Fibroblast of peridontal ligament (primary cell): ENCODE results near the gene CAMTA1.
A peak's percentile ranks its signal among the peaks of the same experiment; 100 is the strongest.

Experiments used
- DNase-seq: peaks from one replicate; pipeline ENCODE4 v3.0.0-alpha.2; 2010; ENCODE audit errors: extremely low read depth

CAMTA1 gene

DNA sequence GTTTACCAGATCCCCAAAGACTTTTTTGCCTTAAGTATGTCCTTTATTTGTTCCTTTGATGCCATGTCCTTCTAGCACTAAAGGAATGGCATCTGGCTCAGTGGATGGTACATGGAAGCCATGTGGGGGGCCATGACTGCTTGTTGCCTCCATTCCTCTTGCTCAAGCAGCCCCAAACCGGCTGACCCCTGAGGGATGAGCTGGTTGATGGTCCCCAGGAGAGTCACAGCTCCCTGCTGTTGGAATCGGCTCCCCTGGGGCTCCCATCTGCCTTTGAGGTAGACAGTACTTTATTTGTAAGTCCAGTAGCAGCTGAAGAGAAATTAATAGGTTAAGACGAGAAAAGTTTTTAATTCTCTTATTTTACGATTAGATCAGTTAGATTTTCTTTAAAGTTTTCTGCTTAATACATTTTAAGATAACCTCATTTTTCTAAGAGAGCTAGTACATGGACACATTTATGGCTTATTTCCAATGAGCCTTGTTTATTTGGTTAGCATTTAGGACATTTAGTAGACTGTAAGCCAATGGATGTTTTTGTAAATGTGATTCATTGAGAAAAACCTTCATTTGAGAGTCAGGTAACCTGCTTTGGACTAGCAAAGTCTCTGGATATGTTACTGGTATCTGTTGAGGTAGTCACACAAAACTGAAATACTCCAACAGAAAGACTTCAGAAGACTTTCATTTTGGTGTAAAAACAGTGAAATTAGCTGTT is 88.2 kb downstream of the CAMTA1 start:
- peak; percentile 49 for DNase-seq

- DNase-seq = no peak
These were observed 89.0 kb downstream of the CAMTA1 start for GRCh38 chr1:6874298-6874697.

DNA sequence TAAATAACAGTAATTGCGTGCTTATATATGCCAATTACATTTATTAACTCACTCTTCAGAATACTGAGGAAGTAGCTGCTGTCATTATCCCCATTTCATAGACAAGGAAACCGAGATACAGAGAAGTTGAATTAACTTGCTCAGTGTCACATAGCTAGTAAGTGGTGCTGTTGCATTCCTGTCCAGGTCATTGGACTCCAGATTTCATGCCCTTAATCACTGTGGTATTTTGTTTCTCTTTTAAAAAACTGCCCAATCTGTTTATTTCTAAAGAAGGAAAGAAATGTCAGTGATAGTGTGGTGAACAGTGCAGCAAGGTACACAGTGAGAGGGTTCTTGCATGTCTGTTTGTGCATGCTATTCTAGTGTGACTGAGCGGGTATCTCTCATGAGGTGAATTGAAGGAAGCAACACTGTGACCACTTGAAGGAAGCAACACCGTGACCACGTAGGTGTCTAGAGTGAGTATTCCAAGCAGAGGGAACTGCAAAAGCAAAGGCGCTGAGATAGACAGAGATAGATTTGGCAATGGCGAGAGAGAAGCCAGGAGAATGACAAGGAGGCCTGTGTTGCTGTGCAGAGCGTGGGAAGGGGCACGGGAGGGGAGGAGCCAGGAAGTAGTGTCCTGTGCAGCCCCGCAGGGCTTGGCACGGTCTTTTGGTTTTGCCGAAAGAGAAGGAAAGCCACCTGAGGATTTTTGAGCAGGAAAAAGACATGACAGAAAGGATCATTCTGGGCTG is 95.9 kb downstream of the CAMTA1 start:
- DNase-seq = peak; percentile 27

DNA sequence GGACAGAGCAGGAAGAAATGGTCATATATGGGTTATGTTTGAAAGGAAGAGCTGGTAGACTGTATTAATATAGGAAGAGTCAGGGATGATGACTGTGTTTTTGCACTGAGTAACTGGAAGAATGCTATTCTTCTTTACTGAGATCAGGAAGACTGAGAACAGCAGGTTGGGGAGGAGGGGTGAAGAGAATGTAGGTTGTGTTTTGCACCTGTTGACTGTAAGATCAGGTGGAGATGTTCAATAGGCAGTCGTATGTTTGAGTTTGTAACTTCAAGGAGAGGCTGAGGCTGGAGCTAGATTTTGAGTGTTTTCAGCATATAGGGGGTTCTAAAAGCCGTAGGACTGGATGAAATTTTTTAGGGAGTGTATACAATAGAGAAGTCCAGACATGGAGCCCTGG is 97.2 kb downstream of the CAMTA1 start:
- no peak for DNase-seq

- no peak for DNase-seq
These were observed 99.4 kb downstream of the CAMTA1 start for GRCh38 chr1:6884652-6885153.

DNA sequence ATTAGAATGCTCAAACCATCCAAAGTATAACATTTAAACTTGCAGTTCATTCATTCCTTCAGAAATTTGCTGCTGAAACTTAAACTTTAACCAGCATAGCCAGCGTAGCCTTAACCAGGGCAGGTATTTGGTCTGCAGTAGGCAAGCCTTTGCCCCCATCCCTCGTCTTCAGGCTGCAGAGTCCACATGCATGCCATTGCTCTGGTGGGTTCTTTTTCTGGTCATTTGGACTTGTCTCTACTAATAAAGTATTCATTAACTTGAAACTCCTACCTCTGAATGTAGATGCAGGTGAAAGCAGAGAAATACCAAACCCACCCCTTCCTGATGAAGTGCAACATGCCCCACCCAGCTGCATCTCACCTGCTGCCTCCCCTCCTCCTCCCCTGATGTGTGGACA is 100.2 kb downstream of the CAMTA1 start:
- no peak for DNase-seq

DNA sequence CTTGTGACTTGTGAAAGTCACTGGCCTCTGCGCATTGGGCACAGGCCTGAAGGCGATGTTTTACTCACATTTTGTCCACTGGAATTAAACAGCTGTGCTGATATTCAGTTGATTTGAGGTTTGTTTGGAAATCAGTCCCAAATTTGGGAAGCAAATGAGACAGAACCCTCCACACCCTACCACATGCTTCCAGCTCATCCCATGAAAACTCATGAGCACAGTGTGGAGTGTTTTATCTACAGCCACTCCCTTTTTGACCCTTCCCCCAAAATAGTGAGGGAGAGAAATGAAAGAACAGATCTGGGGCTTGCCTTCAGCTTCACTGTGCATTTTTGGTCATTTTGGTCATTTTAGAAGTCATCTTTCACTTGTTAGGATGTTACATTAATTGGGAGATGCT is 101.3 kb downstream of the CAMTA1 start:
- DNase-seq = no peak

GRCh38 chr1:6888268-6888667 is 103.0 kb downstream of the CAMTA1 start:
- peak; percentile 35 for DNase-seq

- no peak for DNase-seq
These were observed 103.6 kb downstream of the CAMTA1 start for GRCh38 chr1:6888870-6889269.

DNA sequence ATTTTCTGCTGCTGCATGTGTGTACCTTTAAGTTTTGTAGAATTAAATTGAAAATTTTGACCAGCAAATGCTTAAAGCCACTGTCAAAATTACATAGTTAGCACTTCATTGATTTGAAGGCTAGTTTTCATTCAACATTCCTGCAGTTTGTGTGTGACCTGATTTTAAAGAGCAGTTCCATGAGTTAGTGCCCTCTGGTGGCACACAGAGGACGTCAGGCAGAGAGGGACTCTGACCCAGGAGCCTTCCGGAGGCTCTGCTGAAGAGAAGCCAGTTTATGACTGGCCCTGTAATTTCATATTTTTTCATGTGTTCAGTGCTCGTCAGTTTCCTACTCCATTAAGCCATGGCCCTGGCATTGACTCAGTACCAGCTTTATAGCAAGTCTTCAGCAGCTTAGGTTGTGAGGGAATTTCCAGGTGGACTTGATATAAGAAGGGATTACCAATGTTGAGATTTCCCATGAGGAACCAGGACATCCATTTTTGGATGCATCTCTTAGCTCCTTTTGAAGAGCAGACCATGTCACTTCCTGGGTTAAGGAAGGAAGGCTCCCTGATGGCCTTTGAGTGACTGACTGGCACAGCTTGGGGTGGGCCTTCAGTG is 104.7 kb downstream of the CAMTA1 start:
- DNase-seq = peak; percentile 79

DNA sequence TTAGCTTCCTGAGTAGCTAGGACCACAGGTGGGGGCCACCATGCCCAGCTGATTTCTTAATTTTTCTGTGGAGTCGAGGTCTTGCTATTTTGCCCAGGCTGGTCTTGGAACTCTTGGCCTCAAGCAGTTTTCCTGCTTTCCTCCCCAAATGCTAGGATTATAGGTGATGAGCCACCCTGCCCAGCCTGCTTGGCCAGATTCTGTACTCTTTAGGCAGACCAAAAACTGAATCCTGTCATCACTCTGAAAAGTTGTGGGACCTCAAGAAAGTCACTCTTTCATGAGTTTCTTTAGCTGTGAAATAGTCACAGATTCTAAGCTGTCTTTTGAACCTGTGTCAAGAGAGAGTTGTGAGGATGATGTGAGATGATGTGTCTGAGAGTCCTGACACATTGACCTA is 105.4 kb downstream of the CAMTA1 start:
- no peak for DNase-seq

DNA sequence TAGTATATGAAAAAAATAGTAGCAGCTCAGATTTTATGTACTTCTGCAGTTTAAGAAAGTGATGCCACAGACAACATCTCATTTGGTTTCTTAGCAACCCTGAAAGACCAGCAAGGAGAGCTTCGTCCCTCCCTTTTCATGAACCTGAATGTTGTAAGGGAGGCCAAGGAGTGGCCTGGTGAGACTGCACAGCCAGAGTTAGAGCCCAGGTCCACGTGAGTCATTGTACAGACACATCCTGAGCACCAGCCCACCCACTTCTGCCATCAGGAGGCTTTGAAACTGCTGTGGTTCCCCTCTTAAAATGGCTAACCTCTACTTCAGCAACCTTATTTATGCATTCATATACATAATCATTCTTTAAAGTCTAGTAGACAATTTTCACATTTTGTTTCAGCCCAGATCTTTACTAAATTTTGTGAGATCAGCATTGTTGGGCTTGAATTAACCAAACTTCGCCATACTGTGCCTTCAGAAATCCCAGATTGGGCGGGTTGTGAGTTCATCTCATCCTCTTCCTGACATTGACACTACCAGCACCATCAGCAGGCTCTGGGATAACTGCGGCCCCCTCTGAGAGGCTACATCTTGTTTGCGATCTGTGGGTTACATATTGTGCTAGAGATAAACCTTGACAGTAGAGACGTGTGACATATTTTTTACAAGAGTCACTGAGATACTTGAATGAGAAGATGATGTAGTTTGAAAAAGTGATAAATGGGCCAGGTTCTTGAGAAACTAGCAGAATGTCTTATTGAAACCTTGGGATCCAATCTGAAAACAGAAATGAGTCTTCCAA is 106.7 kb downstream of the CAMTA1 start:
- DNase-seq = no peak

- no peak for DNase-seq
These were observed 108.1 kb downstream of the CAMTA1 start for GRCh38 chr1:6893388-6893787.

GRCh38 chr1:6897138-6897537 is 111.9 kb downstream of the CAMTA1 start:
- no peak for DNase-seq

DNA sequence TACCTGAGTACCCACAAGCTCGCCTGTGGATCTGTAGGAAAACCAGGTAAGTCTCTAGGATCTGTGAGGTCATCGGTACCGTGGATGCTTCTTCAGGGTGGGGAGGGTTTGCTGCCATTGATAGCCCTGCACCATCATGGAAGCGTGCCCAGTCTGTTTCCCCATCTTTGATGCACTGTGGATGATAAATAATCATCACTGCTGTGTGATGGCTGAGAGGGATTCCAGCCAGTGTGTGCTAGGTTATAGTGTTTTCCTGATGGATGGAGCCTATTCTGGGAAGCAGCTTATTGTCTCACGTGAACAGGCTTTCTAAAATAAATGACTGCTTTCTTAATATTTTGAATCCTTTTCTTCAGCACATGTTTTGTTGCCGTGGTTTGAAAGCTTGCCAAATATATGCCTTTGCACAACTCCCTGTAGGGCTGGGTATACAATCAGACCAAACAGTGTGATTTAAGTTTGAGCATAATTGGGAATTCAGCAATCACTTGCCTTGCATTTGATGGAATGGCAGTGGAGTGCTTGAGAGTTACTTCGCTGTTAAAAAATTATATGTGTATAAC is 113.8 kb downstream of the CAMTA1 start:
- peak; percentile 73 for DNase-seq

DNA sequence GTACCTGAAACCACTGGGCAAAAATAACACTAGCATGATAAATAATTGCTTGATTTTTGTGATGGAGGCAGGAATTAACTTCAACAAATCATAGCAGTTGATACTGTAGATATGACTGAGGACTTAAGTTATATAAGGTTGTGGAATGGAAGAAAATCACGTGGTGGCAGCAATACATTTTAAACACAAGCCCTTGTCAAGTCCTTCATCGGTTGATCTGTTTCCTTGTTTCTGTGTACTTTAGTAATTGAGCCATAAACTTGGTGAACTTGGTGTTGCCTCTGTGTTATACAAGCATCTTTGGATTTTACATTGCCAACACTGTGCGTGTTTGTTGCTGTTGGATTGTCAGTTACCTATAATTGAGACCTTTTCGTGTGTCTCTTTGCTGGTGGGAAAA is 114.4 kb downstream of the CAMTA1 start:
- DNase-seq = no peak

GRCh38 chr1:6902153-6902552 is 116.9 kb downstream of the CAMTA1 start:
- DNase-seq = no peak

DNA sequence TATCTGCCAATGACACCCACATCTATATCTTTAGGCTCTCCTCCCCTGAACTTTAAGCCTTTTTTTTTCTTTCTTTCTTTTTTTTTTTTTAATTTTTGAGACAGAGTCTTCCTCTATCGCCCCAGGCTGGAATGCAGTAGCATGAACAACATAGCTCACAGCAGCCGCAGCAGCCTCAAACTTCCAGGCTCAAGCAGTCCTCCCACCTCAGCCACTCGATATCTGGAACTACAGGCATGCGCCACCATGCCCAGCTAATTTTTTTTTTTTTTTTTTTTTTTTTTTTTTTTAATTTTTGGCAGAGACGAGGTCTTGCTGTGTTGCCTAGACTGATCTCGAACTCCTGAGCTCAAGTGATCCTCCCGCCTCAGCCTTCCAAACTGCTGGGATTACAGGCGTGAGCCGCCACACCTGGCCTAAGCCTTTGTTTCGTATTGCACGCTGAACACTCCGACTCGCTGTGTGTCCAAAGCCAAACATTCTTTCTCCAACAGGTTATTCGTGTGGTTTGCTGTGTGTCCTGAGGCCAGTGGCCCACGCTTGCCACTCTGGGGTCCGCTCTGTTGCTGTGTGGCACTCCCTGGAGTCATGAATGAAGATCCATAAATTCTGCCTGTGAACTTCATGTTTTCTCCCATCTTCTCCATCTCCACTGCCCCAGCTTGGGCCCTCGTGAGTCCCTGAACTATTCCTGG is 119.4 kb downstream of the CAMTA1 start:
- DNase-seq = no peak

GRCh38 chr1:6905331-6905730 is 120.1 kb downstream of the CAMTA1 start:
- no peak for DNase-seq

DNA sequence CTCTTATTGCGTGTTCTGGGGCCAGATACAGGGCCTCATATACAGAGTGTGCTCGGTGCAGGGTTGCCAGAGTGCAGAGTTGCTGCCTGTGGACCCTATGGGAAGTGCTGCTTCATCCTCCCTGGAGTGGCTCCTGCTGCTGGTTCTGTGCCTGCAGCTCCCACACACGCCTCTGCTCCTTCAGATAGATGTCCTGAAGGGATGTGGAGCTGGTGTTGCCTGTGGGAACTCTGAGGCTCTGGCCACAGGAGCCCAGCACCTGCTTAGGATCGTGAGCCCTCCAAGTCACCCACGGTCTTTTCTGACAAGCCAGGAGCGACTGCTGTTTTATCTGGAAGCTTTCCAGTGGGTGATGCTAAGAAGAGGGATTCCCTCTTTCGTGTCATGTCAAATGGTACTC is 120.5 kb downstream of the CAMTA1 start:
- DNase-seq = no peak

- DNase-seq = no peak
These were observed 121.5 kb downstream of the CAMTA1 start for GRCh38 chr1:6906783-6907182.
